Stromal cell of bone marrow (primary cell): ENCODE measurements around the gene CACNB2.

ENCODE experiments used
- DNase-seq: peaks from one replicate; pipeline ENCODE4 v3.0.0-alpha.2; 2012; ENCODE audit warnings: low read depth

Gene CACNB2

DNA sequence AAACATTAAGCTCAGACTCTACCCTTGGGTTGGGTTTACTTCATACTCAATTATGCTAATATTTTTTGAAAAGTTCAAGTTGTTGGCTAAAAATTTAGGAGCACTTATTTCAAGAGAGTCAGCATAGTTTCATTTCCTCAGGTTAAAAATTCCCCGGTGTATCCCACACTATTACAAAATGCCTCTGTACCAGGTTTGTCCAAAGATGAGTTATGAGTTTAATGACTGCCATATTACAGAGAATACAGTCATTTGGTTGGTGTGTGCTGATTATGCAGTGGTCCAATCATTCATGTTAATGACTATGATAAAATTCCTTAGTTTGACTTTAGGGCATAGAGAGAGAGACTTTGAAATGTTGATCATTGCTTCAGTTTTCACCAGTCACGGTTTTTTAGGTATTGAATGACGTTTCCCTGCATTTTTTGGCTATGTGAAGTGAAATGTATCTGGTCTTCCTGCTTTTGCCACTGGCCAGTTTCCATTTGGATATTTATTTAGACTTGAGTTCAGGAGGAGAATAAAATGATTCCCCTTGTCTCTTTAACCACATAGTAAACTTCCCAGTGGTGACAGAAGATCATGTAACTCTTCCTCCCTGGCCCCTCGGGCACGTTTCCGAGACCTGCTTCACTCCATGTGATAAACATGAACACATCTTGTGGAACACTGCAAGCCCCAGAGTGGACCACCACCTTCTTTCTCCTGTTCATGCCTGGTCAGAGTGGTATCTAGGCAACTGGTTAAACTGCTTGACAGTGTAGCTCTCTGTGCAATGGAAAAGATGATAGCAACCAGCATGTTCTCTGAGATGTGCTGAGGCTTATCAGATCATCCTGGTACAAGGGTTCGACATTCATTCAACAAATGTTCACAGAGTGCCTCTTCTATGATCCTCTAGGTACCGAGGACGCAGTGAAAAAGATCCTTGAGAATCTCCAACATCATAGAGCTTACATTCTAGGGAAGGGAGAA lies 153.6 kb downstream of the CACNB2 start:
- DNase-seq: no peak

DNA sequence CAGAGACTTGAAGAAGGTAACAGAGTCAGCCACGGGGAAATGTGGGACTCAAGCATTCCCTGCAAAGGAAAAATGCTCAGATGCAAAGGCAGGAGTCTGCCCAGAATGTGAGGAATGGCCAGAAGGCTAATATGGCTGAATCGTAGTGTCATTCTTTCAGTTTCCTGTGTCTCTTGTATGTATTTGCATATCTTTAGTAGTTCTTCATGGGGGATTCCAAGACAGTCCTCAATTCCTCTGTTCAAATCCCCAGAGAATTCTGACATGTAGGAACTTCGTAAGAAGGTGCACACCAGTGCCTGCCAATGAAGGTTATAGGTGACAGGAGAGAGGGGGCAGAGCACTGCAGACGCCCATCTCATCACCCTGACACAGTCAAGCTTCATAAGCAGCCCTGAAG lies 154.4 kb downstream of the CACNB2 start:
- DNase-seq: no peak

DNA sequence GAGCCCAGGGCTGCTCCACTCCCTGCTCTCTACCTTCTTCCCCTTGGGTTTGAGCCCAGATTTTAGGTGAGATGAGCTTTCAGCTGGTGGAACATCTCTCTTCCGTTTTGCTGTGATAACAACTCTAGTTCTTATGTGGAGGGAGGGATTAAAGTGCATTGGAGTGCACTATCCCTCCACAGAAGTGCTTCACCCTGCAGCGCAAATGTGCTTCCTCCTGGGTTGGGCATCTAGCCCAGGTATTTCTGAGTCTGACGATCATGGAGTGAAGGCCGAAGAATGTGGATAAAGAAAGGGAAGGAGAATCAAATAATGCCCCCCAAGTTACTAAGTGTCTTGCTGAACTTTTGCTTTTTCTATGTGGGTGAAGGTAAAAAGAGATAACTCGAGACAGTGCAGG lies 157.4 kb downstream of the CACNB2 start:
- no peak for DNase-seq

GRCh38 chr10:18298256-18298655 lies 158.0 kb downstream of the CACNB2 start:
- no peak for DNase-seq

DNA sequence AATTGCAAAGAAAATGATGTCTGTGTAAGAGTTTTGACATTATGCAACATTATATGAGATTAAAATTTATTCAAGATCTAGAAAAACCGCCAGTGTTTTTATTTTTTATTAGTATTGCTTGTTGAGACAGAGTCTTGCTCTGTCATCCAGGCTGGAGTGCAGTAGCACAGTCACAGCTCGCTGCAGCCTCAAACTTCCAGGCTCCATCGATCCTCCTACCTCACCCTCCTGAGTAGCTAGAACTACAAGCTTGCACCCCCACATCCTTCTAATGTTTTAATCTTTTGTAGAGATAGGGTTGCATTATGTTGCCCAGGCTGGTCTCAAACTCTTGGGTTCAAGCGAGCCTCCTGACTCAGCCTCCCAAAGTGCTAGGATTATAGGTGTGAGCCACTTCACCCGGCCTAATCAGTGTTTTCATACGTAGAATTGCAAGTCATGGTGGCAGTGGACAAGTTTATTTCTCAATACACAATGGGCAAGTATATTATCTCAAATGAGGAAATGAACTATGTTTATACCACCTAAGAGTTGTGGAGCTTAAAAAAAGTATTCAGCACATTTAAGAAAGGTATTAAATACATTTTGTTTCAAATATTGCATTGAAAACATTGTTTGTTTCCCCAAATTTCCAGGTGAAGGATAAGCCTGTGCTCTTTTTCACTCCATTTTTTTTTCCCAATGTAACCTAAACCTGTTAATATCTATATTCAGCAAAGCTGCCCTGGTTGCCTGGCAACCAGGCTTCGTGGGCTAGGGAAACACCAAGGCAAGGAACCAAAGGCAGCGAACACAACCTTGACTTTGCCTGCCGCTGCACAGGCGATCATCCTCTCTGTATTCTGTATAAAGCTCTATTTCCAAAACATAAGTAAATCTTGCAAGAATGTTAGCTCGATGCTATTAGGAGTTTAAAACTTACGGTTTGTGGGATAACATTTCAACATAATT lies 163.9 kb downstream of the CACNB2 start:
- DNase-seq: no peak

GRCh38 chr10:18306031-18306430 lies 165.8 kb downstream of the CACNB2 start:
- DNase-seq: no peak

DNA sequence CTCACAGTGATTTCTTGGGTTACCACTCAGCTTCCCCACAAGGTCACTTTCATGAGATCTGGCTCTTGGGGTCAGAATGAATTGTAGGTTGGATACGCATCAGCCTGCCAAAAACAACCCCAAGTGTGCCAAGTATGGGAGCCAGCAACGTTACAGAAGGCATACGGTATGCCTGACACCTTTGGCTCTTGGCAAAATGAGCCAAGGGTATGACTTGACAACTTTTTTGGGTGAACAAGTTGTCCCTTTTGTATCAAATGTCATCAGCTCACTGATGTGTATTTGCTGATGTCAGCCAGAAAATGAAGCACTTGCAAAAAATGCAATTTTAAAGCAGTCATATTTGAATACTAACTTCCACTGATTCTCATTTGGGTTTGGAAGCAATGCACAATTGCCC lies 168.4 kb downstream of the CACNB2 start:
- no peak for DNase-seq

DNA sequence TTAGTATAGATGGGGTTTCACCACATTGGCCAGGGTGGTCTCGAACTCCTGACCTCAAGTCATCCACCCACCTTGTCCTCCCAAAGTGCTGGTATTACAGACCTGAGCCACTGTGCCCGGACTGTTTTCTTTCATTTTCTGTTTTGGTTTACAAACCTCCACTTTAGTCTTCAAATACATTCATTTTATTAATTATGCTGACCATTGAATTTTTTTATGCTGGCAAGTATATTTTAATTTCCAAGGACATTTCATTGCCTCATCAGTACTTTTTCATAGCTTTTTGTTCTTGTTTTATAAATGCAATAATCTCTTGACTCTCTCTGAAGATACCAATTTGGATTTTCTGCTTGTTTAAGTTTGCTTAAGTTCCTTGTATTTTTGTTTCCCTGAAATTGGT lies 170.5 kb downstream of the CACNB2 start:
- no peak for DNase-seq

- peak; percentile 36 for DNase-seq
Measured at GRCh38 chr10:18312374-18313139, 172.3 kb downstream of the CACNB2 start.

GRCh38 chr10:18313140-18313530 lies 172.9 kb downstream of the CACNB2 start:
- DNase-seq: no peak

GRCh38 chr10:18313626-18314025 lies 173.4 kb downstream of the CACNB2 start:
- no peak for DNase-seq

GRCh38 chr10:18319628-18320027 lies 179.4 kb downstream of the CACNB2 start:
- DNase-seq: no peak

- no peak for DNase-seq
Measured at GRCh38 chr10:18321371-18321770, 181.1 kb downstream of the CACNB2 start.

- no peak for DNase-seq
Measured at GRCh38 chr10:18323916-18324315, 183.7 kb downstream of the CACNB2 start.

DNA sequence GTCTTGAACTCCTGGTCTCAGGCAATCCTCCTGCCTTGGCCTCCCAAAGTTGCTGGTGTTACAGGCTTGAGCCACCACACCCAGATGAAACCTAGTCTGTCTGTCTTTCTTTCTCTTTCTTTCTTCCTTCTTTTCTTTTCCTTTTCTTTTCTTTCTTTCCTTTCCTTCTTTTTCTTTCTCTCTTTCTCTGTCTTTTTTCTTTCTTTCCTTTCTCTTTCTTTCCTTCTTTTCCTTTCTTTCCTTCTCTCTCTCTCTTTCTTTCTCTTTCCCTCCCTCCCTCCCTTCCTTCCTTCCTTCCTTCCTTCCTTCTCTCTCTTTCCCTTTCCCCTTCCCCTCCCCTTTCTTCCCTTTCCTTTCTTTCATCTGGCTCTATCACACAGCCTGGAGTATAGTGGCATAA lies 185.2 kb downstream of the CACNB2 start:
- no peak for DNase-seq

GRCh38 chr10:18325889-18326531 lies 185.8 kb downstream of the CACNB2 start:
- no peak for DNase-seq

DNA sequence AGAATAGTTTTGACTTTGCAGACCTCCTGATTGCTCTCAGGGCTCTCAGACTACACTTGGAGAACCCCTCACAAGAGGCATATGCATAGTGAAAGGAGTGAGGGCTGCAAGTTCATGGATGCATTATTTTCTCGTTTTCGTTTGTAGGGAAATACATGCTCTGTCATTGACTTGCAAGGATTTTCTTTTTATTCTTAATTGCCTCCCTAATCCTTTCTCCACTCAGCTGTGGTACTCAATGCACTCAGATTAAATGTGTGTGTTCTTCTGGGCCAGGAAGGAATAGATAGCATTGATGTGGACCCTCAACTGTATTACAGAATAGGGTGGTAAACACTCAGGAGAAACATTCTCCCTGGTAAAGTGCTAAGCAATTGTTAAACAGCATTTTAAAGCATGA lies 188.7 kb downstream of the CACNB2 start:
- no peak for DNase-seq

GRCh38 chr10:18332048-18332447 lies 191.8 kb downstream of the CACNB2 start:
- DNase-seq: no peak

GRCh38 chr10:18332484-18332883 lies 192.3 kb downstream of the CACNB2 start:
- no peak for DNase-seq

GRCh38 chr10:18333621-18334020 lies 193.4 kb downstream of the CACNB2 start:
- DNase-seq: no peak

GRCh38 chr10:18334116-18334867 lies 194.1 kb downstream of the CACNB2 start:
- DNase-seq: no peak
